Measurements from ENCODE around the gene PALM2AKAP2. TPM values are rescaled to one million over a fixed set of nuclear protein-coding genes. Genes with fewer than 3 reads are reported as not detected.

The PALM2AKAP2 gene
- total RNA-seq, 2 experiments from 2014 or later, result not detected

DNA sequence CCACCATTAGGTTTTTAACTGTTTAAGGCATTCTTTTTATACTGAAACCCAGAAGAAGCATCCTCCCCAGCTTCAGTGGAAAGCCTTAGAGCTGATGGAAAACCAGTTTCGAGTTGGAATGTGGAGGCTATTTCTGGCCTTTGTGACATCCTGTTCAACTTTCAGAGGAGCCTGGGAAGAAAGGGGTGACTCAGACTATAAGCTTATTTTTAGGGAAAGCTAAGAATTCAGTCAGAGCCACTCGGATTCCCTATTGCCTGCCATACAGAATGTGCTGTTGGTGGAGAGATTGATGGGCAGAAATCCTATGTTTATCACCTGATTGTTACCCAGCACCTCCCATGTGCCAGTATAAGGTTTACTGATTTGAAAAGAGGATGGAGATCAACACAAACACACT lies 19.8 kb downstream of the PALM2AKAP2 start:
- DNase-seq, result no peak
- no peak overlapping the region for H3K27ac Mint-ChIP-seq
- no peaks in the 10 kb centered on the region for H3K36me3 Mint-ChIP-seq (ENCODE audit: low read depth)
- no peaks in the 10 kb centered on the region for H3K4me1 Mint-ChIP-seq
- H3K4me3 Mint-ChIP-seq, result no peak overlapping the region
- ChIA-PET CTCF (interaction anchor here (0.6 kb wide), 1 partner anchor 384 kb away, joined by 4 read pairs; no protein-coding TSS in a partner anchor), POLR2A (no interaction called here)
- H3K27me3 Mint-ChIP-seq, result peaks cover 7% of the 10 kb centered on the region
- no peaks in the 10 kb centered on the region for H3K9me3 Mint-ChIP-seq

DNA sequence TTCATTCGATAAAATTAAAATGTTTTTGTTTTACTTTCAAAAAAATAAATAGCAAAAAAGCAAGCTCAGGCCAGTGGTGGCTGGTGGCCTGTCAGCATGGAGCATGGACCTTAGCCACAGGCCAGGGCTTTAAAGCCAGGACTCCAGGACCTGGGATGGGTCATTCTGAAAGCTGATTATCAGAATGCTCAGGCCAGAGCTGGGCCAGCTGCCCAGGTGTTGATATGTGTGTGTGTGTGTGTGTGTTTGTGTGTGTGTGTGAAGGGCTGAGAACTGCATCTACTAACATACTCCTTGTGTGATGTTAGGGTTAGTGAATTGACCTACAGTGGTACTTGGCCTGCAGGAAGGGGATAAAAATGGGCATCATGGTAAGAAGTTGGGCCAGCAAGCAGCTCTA lies 21.5 kb downstream of the PALM2AKAP2 start:
- CTCF ChIA-PET, result interaction anchor here (0.8 kb wide), 1 partner anchor 17 kb away, joined by 3 read pairs; no protein-coding TSS in a partner anchor
- Mint-ChIP-seq H3K27ac (no peak overlapping the region), H3K4me3 (no peak overlapping the region), H3K4me1 (no peaks in the 10 kb centered on the region), H3K9me3 (no peaks in the 10 kb centered on the region), H3K36me3 (ENCODE audit: low read depth) (no peaks in the 10 kb centered on the region), H3K27me3 (peaks cover 7% of the 10 kb centered on the region)
- POLR2A ChIA-PET, result no interaction called here
- no peak for DNase-seq

DNA sequence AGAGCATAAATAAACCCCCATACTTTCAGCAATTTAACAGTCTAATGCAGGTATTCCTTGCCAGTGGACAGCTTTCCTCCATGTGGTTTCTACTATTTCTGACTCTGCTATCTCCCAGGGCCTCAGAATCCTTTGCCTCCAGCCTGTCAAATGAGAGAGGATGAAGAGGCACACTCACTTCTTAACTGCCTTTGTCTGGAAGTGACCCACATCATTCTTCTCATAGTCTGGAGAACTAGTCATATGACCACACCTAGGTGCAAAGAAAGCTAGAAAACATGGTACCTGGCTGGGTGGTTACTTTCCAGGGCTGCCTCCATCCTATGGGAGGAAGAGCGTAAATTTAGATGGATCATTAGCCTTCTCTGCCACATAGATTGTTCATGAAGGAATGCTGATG lies 22.5 kb downstream of the PALM2AKAP2 start:
- H3K27ac Mint-ChIP-seq, result no peak overlapping the region
- H3K27me3 Mint-ChIP-seq, result peaks cover 14% of the 10 kb centered on the region
- no peak for DNase-seq
- H3K9me3 Mint-ChIP-seq, result no peaks in the 10 kb centered on the region
- ChIA-PET POLR2A (no interaction called here), CTCF (interaction anchor here (0.8 kb wide), 1 partner anchor 16 kb away, joined by 3 read pairs; no protein-coding TSS in a partner anchor)
- no peaks in the 10 kb centered on the region for H3K4me1 Mint-ChIP-seq
- H3K36me3 Mint-ChIP-seq (ENCODE audit: low read depth), result no peaks in the 10 kb centered on the region
- no peak overlapping the region for H3K4me3 Mint-ChIP-seq

DNA sequence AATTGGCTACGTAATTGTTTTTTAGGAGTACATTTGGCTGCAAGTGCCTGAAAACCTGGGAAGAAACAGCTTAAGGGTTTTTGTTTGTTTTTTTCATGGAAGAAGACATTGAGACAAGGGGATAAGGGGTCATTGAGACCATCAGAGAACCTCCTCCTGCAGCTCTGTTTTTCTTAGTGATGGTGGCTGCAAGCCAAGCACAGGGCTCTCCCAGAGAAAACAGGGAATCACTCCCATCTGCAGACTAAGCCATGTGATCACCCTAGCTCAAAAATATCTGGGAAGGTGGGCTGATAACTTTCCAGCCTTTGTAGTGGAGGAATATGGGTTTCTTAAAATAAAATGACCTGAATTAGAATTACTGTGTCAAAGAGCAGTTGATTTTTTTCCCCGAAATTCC lies 25.1 kb downstream of the PALM2AKAP2 start:
- Mint-ChIP-seq H3K27ac (no peak overlapping the region), H3K4me1 (no peaks in the 10 kb centered on the region), H3K27me3 (peaks cover 15% of the 10 kb centered on the region), H3K9me3 (peaks cover 7% of the 10 kb centered on the region), H3K4me3 (no peak overlapping the region), H3K36me3 (ENCODE audit: low read depth) (no peaks in the 10 kb centered on the region)
- no peak for DNase-seq
- ChIA-PET POLR2A (no interaction called here), CTCF (no interaction called here)

DNA sequence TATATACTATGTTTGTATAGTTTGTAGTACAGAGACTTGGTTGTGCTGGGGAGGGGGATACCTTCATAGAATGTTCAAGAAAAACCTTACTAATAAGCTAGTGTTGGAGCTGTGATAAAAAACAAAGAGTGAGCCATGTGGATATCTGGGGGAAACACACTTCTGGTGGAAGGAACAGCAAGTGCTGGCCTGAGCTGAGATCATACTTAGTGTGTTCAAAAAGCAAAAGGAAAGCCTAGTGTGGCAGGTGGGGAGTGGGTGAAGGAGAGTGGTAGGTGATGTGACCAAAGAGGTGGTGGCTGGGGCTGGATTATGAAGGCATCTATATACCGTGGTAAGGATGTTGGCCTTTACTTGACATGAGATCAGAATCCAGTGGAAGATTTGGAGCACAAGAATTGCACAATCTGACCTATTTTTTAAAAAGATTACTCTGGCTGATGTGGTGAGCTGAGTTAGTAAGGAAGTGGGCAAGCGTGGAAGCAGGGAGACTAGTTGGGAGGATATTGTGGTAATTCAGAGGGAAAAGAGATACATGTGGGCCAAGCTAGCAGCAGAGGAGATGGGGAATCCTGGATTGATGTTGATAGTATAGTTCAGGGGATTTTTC lies 26.6 kb downstream of the PALM2AKAP2 start:
- no peak for DNase-seq
- H3K4me3 Mint-ChIP-seq, result no peak overlapping the region
- H3K9me3 Mint-ChIP-seq, result peaks cover 7% of the 10 kb centered on the region
- H3K27me3 Mint-ChIP-seq, result peaks cover 21% of the 10 kb centered on the region
- no peak overlapping the region for H3K27ac Mint-ChIP-seq
- ChIA-PET CTCF (no interaction called here), POLR2A (no interaction called here)
- no peaks in the 10 kb centered on the region for H3K4me1 Mint-ChIP-seq
- no peaks in the 10 kb centered on the region for H3K36me3 Mint-ChIP-seq (ENCODE audit: low read depth)

DNA sequence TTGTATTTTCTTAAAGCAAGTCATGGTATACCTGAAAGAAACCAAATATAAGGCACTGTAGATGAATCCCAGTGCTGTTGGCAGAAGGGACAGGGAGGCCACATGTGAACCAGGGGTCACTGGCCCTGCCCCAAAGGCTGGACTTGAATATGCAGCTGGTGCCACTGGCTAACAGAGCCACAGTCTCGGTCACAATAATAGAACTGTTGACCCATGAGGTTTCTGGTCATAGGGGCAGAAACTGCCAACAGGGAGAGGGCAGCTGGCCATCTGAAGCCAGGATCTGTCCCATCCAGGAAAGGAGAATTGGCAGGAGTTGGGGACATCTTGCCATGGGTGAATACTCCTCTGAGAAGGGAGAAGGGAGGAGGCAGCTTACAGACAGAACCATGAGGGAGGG lies 31.9 kb downstream of the PALM2AKAP2 start:
- Mint-ChIP-seq H3K9me3 (peaks cover 7% of the 10 kb centered on the region), H3K27ac (no peak overlapping the region), H3K27me3 (peaks cover 16% of the 10 kb centered on the region), H3K4me1 (peaks cover 4% of the 10 kb centered on the region), H3K36me3 (ENCODE audit: low read depth) (no peaks in the 10 kb centered on the region), H3K4me3 (no peak overlapping the region)
- no peak for DNase-seq
- CTCF ChIA-PET, result no interaction called here
- POLR2A ChIA-PET, result no interaction called here

DNA sequence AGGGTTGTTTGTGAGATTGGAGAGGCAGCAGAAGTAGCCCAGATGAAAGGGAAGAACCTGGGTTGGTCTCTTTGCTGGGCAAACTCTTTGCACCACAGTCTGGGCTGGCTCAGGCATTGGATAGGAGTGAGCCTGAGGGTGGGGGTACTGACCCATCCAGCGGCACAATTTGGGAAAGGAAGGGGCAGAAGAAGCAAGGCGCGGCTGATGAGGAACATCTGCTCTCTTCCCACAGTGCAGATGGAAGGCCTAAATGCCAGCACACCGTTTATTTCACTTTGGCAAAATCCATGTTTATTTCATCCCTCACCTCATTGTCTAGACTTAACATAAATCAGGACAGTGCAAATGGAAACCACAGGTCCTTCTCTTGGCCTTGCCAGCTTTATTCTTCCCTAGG lies 32.3 kb downstream of the PALM2AKAP2 start:
- ChIA-PET CTCF (no interaction called here), POLR2A (no interaction called here)
- Mint-ChIP-seq H3K27ac (no peak overlapping the region), H3K36me3 (ENCODE audit: low read depth) (no peaks in the 10 kb centered on the region), H3K9me3 (peaks cover 7% of the 10 kb centered on the region), H3K27me3 (peaks cover 14% of the 10 kb centered on the region), H3K4me3 (no peak overlapping the region), H3K4me1 (peaks cover 4% of the 10 kb centered on the region)
- no peak for DNase-seq

DNA sequence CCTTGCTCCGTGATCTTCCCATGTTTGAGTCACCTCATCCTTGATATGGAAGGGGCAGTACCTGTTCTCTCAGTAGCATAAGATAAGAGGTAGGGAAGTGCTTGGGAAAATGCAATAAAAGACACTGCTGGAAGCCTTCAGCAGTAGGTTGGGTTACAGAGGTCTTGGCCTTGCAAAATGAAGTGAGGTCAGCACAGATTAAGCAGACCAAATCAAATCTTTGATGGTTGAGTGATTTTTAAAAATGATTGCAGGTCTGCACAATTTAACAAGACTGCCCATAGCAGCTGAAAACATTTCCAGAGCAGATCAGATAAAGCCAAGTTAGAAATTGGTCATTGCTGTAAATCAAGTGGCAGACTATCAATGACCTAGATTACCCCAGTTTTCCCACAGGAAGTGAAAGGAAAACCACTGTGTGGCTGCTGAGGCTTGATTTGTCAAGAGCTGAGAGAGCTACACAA lies 32.9 kb downstream of the PALM2AKAP2 start:
- Mint-ChIP-seq H3K9me3 (peaks cover 6% of the 10 kb centered on the region), H3K4me1 (peaks cover 4% of the 10 kb centered on the region), H3K27ac (no peak overlapping the region), H3K4me3 (no peak overlapping the region), H3K27me3 (peaks cover 16% of the 10 kb centered on the region), H3K36me3 (ENCODE audit: low read depth) (no peaks in the 10 kb centered on the region)
- CTCF ChIA-PET, result no interaction called here
- no peak for DNase-seq
- POLR2A ChIA-PET, result no interaction called here

DNA sequence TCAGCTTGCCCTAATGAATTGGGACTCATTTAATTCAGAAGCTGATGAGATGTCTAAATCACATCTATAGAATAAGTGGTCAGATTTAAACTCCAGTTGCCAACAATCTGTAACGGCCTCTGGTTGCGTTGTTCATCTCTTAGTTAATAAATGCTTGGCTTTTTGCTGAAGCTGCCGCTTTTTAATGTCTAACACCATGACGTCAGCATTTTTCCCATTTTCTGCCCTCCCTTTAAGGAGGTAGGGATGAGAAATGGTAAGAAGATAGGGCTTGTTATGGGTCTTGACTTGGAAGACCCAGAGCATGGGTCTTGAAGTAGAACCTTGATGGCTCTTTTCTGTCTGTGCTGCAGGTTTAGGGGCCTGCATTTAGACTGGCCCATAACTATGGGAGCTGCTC lies 33.3 kb downstream of the PALM2AKAP2 start:
- ChIA-PET CTCF (no interaction called here), POLR2A (no interaction called here)
- peaks cover 4% of the 10 kb centered on the region for H3K4me1 Mint-ChIP-seq
- no peak overlapping the region for H3K27ac Mint-ChIP-seq
- H3K27me3 Mint-ChIP-seq, result peaks cover 17% of the 10 kb centered on the region
- no peak for DNase-seq
- H3K9me3 Mint-ChIP-seq, result peaks cover 2% of the 10 kb centered on the region
- H3K4me3 Mint-ChIP-seq, result no peak overlapping the region
- H3K36me3 Mint-ChIP-seq (ENCODE audit: low read depth), result no peaks in the 10 kb centered on the region

DNA sequence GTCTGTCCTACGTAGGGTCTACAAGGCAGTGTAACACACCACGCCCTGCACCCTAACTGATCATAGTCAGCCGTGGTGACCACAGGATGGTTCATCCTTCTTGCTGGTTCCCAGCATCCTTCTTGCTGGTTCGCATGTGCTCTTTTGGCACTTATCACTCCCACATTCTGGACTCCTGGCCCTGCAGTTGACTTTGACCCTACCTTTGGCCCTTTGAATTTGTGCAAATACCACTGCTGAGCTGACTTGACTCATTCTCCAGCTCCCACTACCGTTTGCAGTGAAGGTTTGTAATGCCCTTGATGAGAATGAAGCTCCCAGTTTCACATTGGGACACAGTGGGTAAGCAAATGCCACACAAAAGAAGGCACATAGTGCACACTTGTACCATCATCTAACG lies 33.8 kb downstream of the PALM2AKAP2 start:
- POLR2A ChIA-PET, result no interaction called here
- CTCF ChIA-PET, result no interaction called here
- no peak overlapping the region for H3K4me3 Mint-ChIP-seq
- peaks cover 21% of the 10 kb centered on the region for H3K27me3 Mint-ChIP-seq
- no peaks in the 10 kb centered on the region for H3K9me3 Mint-ChIP-seq
- no peak for DNase-seq
- peaks cover 4% of the 10 kb centered on the region for H3K4me1 Mint-ChIP-seq
- H3K36me3 Mint-ChIP-seq (ENCODE audit: low read depth), result no peaks in the 10 kb centered on the region
- no peak overlapping the region for H3K27ac Mint-ChIP-seq

DNA sequence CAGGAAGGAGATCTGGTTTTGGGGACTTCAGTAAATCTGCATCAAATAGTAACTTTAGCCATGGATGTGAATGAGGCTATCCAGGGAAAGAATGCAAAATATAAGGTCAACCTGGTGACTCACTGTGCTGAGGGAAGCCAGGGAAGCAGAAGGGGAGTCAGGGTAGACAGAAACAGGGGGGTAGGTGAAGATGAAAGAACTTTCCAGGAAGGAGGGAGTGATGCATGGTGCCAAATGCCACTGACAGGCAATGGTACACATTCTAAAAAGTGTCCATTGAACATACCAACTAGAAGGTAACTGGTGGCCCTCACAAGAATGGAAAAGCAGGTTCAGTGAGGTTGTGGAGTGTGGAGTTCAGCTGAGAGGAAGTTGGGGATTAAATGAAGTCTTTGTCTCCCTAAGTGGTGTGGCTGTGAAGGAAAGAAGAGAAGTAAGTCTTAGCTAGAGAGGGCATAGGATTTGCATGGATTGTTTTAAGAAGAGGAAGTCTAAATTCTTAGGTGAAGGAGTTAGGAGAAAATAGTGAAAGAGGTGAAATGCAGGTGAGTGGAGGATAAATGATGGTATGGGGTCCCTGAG lies 35.5 kb downstream of the PALM2AKAP2 start:
- Mint-ChIP-seq H3K4me1 (peaks cover 4% of the 10 kb centered on the region), H3K27ac (no peak overlapping the region), H3K4me3 (no peak overlapping the region), H3K9me3 (no peaks in the 10 kb centered on the region), H3K27me3 (peaks cover 21% of the 10 kb centered on the region), H3K36me3 (ENCODE audit: low read depth) (no peaks in the 10 kb centered on the region)
- no peak for DNase-seq
- ChIA-PET CTCF (interaction anchor here (1.6 kb wide), 1 partner anchor 11 kb away, joined by 4 read pairs; no protein-coding TSS in a partner anchor), POLR2A (no interaction called here)

DNA sequence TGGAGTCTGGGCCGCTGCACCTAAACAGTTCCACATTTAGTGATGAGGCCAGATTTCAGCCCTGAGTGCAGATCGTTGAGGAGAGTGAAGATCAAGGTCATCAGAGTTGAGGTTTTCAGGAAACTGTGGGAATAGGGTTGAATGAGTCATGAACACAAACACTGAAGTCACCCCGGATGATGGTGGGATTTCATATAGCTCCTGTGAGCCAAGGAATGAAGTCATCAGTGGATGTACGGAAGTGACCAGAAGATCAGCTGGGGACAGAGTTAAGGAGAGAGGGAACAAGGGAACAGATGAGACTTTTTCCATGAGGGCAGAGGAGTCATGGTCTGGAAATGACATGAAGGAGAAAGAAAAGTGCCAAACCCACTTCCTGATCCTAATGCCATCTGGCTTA lies 36.5 kb downstream of the PALM2AKAP2 start:
- no peaks in the 10 kb centered on the region for H3K36me3 Mint-ChIP-seq (ENCODE audit: low read depth)
- H3K9me3 Mint-ChIP-seq, result no peaks in the 10 kb centered on the region
- POLR2A ChIA-PET, result no interaction called here
- H3K27ac Mint-ChIP-seq, result no peak overlapping the region
- DNase-seq, result no peak
- H3K4me3 Mint-ChIP-seq, result no peak overlapping the region
- peaks cover 4% of the 10 kb centered on the region for H3K4me1 Mint-ChIP-seq
- CTCF ChIA-PET, result interaction anchor here (0.6 to 3.3 kb wide), 7 partner anchors 10 to 789 kb away, joined by 3 to 26 read pairs (median 3); no protein-coding TSS in a partner anchor
- peaks cover 14% of the 10 kb centered on the region for H3K27me3 Mint-ChIP-seq

DNA sequence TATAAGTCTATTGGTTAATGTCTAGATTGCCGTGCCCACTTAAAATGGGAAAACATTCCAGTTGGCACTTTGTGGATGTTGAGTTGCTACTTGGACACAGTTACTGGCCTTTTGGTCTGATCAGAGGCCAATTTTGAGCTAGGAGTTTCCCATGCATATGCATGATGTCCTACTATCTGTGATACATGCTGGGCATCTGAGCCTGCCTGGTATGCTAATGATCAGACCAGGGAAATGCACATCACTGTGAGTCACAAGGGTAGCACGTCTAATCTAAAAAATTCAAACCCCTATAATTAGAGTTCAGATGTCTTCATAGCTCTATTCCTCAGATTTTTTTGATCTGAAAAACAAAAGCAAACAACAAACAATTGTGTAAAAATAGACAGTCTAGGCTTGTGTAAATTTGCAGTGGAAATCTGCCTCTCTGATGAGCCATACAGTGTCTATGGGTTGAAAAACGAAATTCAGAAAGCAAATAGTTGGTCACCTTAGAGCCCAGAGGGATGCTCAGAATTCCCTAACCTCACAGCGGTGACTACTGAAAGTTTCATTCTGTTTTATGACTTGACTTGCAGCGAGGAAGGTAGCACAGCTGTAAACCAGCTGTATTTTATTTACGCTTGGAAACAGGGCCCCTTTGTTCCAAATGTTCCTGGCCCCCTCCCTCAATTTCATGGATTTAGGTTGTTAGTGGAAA lies 37.3 kb downstream of the PALM2AKAP2 start:
- Mint-ChIP-seq H3K27ac (no peak overlapping the region), H3K4me1 (peaks cover 4% of the 10 kb centered on the region), H3K9me3 (no peaks in the 10 kb centered on the region), H3K27me3 (peaks cover 14% of the 10 kb centered on the region), H3K4me3 (no peak overlapping the region), H3K36me3 (ENCODE audit: low read depth) (no peaks in the 10 kb centered on the region)
- POLR2A ChIA-PET, result no interaction called here
- no peak for DNase-seq
- CTCF ChIA-PET, result interaction anchor here (0.6 to 3.3 kb wide), 10 partner anchors 9 to 789 kb away, joined by 3 to 26 read pairs (median 3); no protein-coding TSS in a partner anchor
